Neutrophil (primary cell): ENCODE data around the gene SPOUT1.

Experiments used
- H3K27ac ChIP-seq: fragments of 200-600 bp; sonication (generic); 2 replicates; pipeline ENCODE4 v1.5.1; 2016; ENCODE audit warnings: mild to moderate bottlenecking, moderate library complexity
- H3K27me3 ChIP-seq: fragments of 200-600 bp; sonication (generic); 2 replicates; pipeline ENCODE4 v1.6.0; 2016; ENCODE audit warnings: mild to moderate bottlenecking
- H3K36me3 ChIP-seq: fragments of 200-600 bp; sonication (generic); 2 replicates; pipeline ENCODE4 v1.5.1; 2017
- H3K4me1 ChIP-seq, 2 experiments: fragments of 200-600 bp in 1 of 2; sonication (generic) in 1 of 2; 1 replicate in 1 of 2; 2 replicates in 1 of 2; pipeline versions ENCODE4 v1.5.1 to v1.6.1; 2013 to 2016; ENCODE audit warnings: low read depth in 1 of 2, low read length in 1 of 2, mild to moderate bottlenecking in 1 of 2, moderate library complexity in 1 of 2; ENCODE audit not compliant: control insufficient read depth in 1 of 2, insufficient read depth in 1 of 2
- H3K4me3 ChIP-seq, 2 experiments: fragments of 200-600 bp in 1 of 2; sonication (generic) in 1 of 2; 1 replicate in 1 of 2; 2 replicates in 1 of 2; pipeline ENCODE4 v1.5.1; 2013 to 2016; ENCODE audit warnings: low read depth in 1 of 2, low read length in 1 of 2, mild to moderate bottlenecking in 1 of 2, moderate library complexity in 1 of 2
- H3K9me3 ChIP-seq: fragments of 200-600 bp; sonication (generic); 2 replicates; pipeline ENCODE4 v1.5.1; 2016
- CTCF ChIP-seq: fragments of 200-600 bp; sonication (generic); IDR thresholded peaks from 2 replicates; pipeline ENCODE4 v1.5.1; 2016; ENCODE audit warnings: antibody characterized with exemption

Gene SPOUT1

GRCh38 chr9:128774804-128775203 lies 54.8 kb downstream of the SPOUT1 start:
- no peak overlapping the region for H3K4me3 ChIP-seq
- H3K27me3 ChIP-seq: no peaks in the 10 kb centered on the region
- TF ChIP-seq CTCF: no peak
- H3K36me3 ChIP-seq: no peaks in the 10 kb centered on the region
- H3K27ac ChIP-seq: no peak overlapping the region
- peaks cover 5% of the 10 kb centered on the region for H3K9me3 ChIP-seq
- peaks cover 18 to 19% of the 10 kb centered on the region in 2 experiments for H3K4me1 ChIP-seq

- Histone ChIP-seq H3K27ac (no peak overlapping the region), H3K4me3 (no peak overlapping the region), H3K4me1 (peaks cover 18 to 19% of the 10 kb centered on the region in 2 experiments), H3K9me3 (peaks cover 5% of the 10 kb centered on the region), H3K36me3 (peaks cover 3% of the 10 kb centered on the region), H3K27me3 (no peaks in the 10 kb centered on the region)
- no peak for TF ChIP-seq CTCF
Observed at GRCh38 chr9:128773049-128773448, 56.5 kb downstream of the SPOUT1 start.

GRCh38 chr9:128771745-128772519 lies 57.7 kb downstream of the SPOUT1 start, which contains the start of gene ZER1:
TSS of gene ZER1 (minus strand) at chr9:128771927. CDS start at chr9:128755565, 16,362 bp downstream.
- H3K4me1 ChIP-seq: peaks cover 18 to 19% of the 10 kb centered on the region in 2 experiments
- H3K9me3 ChIP-seq: peaks cover 5% of the 10 kb centered on the region
- peaks cover 11% of the 10 kb centered on the region for H3K36me3 ChIP-seq
- H3K27ac ChIP-seq: peak within 1 kb of the TSS; percentile 94
- peak within 1 kb of the TSS; percentile 86 to 97 for H3K4me3 ChIP-seq
- TF ChIP-seq CTCF: peak; percentile 16
- no peaks in the 10 kb centered on the region for H3K27me3 ChIP-seq

- Histone ChIP-seq H3K9me3 (peaks cover 5% of the 10 kb centered on the region), H3K4me3 (peak overlapping the region; percentile 86 to 97), H3K36me3 (peaks cover 11% of the 10 kb centered on the region), H3K27me3 (no peaks in the 10 kb centered on the region), H3K27ac (peak overlapping the region; percentile 94), H3K4me1 (peaks cover 18 to 19% of the 10 kb centered on the region in 2 experiments)
- no peak for TF ChIP-seq CTCF
Observed at GRCh38 chr9:128771094-128771721, 58.4 kb downstream of the SPOUT1 start.

- Histone ChIP-seq H3K27me3 (no peaks in the 10 kb centered on the region), H3K27ac (peak overlapping the region; percentile 94), H3K9me3 (no peaks in the 10 kb centered on the region), H3K4me3 (peak overlapping the region; percentile 86 to 97), H3K36me3 (peaks cover 17% of the 10 kb centered on the region), H3K4me1 (peaks cover 18 to 19% of the 10 kb centered on the region in 2 experiments)
- TF ChIP-seq CTCF: no peak
Observed at GRCh38 chr9:128770286-128771030, 59.1 kb downstream of the SPOUT1 start.
